Stimulated activated CD8-positive, alpha-beta memory T cell treated with anti-CD3 and anti-CD28 coated beads, Interleukin-15, amount 100 ng/mL, for 24 hours (primary cell): Measurements from ENCODE around the gene ZNF280D.

Experiments used
- DNase-seq: peaks from one replicate; pipeline ENCODE4 v3.0.0-alpha.2; 2020; ENCODE audit warnings: low read depth

The ZNF280D gene

GRCh38 chr15:56752986-56753385, 19.7 kb upstream of the ZNF280D start:
- DNase-seq, result no peak

GRCh38 chr15:56749982-56750381, 16.7 kb upstream of the ZNF280D start:
- DNase-seq, result no peak

- DNase-seq, result no peak
Measured at GRCh38 chr15:56744701-56745683, 11.7 kb upstream of the ZNF280D start.

GRCh38 chr15:56741541-56741940, 8.2 kb upstream of the ZNF280D start:
- DNase-seq, result no peak

GRCh38 chr15:56739964-56740640, 6.8 kb upstream of the ZNF280D start:
- DNase-seq, result no peak

- DNase-seq, result no peak
Measured at GRCh38 chr15:56739474-56739873, 6.2 kb upstream of the ZNF280D start.

- no peak for DNase-seq
Measured at GRCh38 chr15:56737791-56738190, 4.5 kb upstream of the ZNF280D start.

- DNase-seq, result no peak
Measured at GRCh38 chr15:56736881-56737707, 3.8 kb upstream of the ZNF280D start.

GRCh38 chr15:56736308-56736707, 3.0 kb upstream of the ZNF280D start:
- no peak for DNase-seq

- DNase-seq, result no peak
Measured at GRCh38 chr15:56735589-56735988, 2.3 kb upstream of the ZNF280D start.

GRCh38 chr15:56734013-56734635, 815 bp upstream of the ZNF280D start:
- DNase-seq, result no peak

GRCh38 chr15:56732886-56733135, 498 bp downstream of the ZNF280D start:
- DNase-seq, result no peak

GRCh38 chr15:56732135-56732885, 999 bp downstream of the ZNF280D start:
- no peak for DNase-seq

- DNase-seq, result no peak
Measured at GRCh38 chr15:56731548-56731947, 1.8 kb downstream of the ZNF280D start.

- DNase-seq, result no peak
Measured at GRCh38 chr15:56729561-56729960, 3.7 kb downstream of the ZNF280D start.

GRCh38 chr15:56725386-56725785, 7.9 kb downstream of the ZNF280D start:
- no peak for DNase-seq

GRCh38 chr15:56724232-56724631, 9.1 kb downstream of the ZNF280D start:
- DNase-seq, result no peak

GRCh38 chr15:56723787-56724186, 9.5 kb downstream of the ZNF280D start:
- no peak for DNase-seq

GRCh38 chr15:56719774-56720555, 13.3 kb downstream of the ZNF280D start:
- DNase-seq, result no peak

- no peak for DNase-seq
Measured at GRCh38 chr15:56719021-56719612, 14.2 kb downstream of the ZNF280D start.
